SW480 (cell line): Measurements from ENCODE around the gene ZNF561.
A peak's percentile ranks its signal among the peaks of the same experiment; 100 is the strongest.
"Not testable (repeated sequence)": the region's sequence is repeated elsewhere in the genome, so short reads cannot be mapped to it uniquely, and the experiment has no call there.

Experiments
- DNase-seq: peaks from one replicate; pipeline ENCODE4 v3.0.0-alpha.2; 2016; ENCODE audit warnings: low spot score

The ZNF561 gene

DNA sequence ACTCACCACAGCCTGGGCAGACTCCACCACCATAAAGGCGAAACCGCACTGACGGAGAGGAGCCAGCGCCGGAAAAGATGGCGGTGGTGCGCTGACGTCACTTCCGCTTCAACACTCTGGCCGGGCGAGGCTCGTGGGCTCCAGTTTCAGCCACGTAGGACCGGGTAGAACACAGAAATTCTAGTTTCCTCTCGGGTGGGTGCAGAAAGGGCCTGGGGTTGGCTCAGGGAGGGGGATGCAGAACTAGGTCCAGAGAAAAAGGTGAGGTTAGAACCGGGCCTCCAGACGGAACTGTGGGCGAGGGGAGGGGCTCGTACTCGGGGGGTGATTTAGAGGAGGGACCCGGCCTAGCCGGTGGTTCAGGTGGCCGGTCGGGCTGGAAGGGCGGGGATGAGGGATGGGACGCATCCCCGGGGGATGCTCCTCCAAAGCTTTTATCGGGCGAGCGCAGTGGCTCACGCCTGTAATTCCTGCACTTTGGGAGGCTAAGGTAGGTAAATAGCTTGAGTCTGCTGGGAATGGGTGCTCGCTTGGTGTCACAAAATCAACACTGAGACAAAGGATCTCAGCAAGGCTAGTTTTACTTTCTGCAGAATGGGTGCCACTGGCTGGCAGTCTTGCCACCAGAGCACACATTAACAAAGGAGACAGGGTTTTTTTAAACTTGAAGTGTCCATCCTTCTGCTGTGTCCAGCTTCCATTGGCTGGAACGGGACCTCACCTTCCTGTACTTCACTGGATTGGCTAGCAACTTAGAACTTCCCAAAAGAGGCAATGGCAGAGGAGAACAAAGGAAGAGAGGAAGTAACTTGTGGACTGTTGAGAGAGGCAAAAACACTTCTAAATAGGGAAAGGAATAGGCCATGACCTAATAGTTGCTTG lies at the start of gene ZNF561:
Gene ZNF561, minus strand, starts transcription at position 77 of the 882 bp plus-strand sequence. CDS start 1,776 bp downstream, outside the sequence.
- peak; percentile 83 for DNase-seq

DNA sequence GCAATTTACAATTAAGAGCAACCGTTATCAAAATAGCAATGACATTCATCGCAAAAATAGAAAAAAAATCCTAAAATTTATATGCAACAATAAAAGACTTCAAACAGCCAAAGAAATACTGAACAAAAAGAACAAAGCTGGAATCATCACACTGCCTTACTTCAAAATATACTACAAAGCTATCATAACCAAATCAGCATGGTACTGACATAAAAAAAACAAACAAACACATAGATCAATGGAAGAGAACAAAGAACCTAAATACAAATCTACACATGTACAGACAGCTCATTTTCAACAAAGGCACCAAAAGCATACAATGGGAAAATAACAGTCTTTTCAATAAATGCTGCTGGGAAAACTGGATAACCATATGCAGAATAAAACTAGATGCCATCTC lies 47.5 kb upstream of the ZNF561 start:
- no peak for DNase-seq

DNA sequence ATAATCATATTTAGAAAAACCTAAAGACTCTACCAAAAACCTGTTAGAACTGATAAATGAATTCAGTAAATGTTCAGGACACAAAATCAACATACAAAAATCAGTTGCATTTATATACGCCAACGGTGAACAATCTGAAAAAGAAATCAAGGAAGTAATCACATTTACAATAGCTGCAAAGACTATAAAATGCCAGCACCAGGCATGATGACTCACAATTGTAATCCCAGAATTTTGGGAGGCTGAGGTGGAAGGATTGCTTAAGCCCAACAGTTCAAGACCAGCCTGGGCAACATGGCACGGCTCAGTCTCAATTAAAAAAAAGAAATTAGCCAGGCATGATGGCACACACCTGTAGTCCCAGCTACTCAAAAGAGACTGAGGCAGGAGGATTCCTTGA lies 46.9 kb upstream of the ZNF561 start:
- no peak for DNase-seq

DNA sequence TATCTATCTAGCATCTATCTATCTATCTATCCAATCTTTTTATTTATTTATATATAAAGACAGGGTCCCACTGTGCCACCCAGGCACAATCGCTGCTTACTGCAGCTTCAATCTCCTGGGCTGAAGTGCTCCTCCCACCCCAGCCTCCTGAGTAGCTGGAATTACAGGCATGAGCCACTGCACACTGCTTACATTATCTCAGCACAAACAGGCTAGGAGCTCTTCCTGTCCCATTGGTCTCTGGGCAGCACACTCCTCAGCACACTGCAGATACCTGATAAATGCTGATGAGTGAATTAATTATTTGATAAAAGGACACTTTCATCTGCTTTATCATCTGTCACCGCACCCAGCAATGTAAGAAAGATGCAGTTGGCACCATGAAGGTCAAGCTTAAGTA lies 37.7 kb upstream of the ZNF561 start:
- DNase-seq, result no peak

DNA sequence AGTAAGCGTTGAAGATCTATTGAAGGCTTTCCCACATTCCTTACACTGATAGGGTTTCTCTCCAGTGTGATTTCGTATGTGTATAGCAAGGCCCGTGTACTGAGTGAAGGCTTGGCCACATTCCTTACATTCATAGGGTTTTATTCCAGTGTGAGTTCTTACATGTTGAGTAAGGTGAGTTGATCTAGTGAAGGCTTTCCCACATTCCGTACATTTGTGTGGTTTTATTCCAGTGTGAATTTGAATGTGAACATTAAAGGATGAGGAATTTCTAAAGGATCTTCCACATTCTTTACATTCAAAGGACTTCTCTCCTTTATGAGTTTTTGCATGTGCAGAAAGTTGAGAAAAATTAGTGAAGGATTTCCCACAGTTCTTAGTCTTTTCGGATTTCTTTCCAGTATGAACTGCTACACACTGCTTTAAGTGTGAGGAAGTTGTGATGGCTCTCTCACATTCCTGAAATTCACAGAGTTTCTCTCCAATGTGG lies 32.1 kb upstream of the ZNF561 start:
- not testable (repeated sequence) for DNase-seq

DNA sequence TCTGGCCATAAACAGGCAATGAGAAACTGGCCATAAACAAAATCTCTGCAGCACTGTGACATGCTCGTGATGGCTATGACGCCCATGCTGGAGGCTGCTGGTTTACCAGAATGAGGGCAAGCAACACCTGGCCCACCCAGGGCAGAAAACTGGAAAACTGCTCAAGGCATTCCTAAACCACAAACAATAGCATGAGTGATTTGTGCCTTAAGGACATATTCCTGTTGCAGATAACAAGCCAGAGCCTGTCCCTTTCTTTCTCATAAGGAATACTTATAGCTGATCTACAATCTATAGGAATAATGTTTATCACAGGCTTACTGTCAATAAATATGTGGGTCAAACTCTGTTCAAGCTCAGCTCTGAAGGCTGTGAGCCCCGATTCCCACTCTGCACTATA lies 30.4 kb upstream of the ZNF561 start:
- DNase-seq, result not testable (repeated sequence)

DNA sequence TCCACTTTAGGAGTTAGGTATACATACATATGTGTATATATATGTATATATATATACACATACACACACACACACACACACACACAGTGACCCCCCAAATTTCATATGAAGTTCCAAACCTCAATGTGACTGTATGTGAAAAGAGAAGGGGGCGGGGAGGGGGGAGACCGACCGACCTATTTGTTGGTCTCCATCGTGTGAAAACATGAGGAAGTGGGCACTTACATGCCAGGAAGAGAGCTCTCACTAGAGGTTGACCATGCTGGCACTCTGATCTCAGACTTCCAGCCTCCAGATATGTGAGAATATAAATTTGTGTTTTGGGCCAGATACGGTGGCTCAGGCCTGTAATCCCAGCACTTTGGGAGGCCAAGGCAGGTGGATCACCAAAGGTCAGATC lies 29.3 kb upstream of the ZNF561 start:
- no peak for DNase-seq

DNA sequence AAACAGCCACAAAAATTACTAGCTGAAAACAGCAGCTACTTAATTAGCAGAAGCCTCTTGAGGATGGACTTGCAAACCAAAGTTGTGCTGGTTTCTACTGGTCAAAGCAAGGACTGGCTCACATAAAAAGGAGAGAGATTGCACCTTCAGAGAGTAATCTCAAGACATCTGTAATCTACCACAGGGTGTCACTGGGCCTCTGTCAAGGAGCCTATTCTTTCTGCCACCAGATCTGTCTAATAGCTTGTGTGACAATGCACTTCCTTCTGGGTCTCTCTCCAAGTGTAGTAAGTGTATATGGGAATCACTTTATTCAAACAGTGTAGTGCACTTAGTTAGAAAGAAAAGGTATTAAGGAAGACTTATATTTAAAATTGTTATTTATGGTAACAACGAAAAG lies 24.4 kb upstream of the ZNF561 start:
- DNase-seq, result no peak

DNA sequence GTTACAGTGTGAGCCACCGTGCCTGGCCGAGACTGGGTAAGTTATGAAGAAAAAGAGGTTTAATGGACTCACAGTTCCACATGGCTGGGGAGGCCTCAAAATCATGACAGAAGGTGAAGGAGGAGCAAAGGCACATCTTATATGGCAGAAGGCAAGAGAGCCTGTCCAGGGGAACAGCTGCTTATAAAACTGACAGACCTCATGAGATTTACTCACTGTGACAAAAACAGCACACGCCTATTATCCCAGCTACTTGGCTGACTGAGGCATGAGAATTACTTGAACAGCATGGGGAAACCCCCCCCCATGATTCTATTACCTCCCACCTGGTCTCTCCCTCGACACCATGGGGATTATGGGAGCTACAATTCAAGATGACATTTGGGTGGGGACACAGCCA lies 23.4 kb upstream of the ZNF561 start:
- no peak for DNase-seq

DNA sequence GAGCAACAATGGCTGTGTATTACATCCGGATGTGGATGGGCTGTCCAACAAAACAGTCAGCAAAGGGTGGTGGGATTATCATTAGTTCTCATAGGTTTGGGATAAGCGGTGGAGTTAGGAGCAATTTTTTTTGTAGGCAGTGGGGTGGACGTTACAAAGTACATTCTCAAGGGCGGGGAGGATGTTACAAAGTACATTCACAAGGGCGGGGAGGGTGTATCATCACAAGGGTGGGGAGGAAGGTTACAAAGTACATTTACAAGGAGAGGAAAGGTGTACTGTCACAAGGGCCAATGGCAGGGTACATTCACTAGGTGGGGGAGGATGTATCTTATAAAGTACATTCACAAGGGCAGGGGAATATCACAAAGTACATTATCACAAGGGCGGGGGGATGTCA lies 20.8 kb upstream of the ZNF561 start:
- DNase-seq, result no peak

DNA sequence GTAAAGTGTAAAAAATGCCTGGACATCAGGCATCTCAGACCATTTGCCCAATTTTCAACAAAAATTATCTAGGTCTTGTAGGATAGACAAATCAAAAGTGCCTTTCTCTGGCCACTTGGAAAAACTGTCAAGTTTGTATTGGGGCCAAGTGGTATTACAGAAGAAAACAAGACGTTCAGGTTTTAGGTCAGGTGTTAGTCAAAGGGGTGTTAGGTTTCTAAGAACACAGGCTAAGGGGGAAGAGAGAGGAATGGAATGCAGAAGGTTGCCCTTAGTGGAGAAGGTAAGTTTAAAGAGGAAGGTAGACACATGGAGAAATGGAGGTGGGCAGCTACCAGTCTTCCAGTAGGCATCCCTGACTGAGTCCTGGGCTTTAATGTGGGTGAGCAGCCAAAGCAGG lies 19.9 kb upstream of the ZNF561 start:
- no peak for DNase-seq

DNA sequence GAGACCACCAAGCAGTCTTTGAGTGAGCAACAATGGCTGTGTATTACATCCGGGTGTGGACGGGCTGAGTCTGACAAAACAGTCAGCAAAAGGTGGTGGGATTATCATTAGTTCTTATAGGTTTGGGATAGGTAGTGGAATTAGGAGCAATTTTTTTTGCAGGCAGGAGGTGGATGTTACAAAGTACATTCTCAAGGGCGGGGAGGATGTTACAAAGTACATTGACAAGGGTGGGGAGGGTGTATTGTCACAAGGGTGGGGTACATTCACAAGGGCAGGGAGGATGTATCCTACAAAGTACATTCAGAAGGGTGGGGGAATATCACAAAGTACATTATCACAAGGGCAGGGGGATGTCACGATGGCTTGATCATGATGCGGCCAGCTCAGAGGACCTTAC lies 15.0 kb upstream of the ZNF561 start:
- no peak for DNase-seq

DNA sequence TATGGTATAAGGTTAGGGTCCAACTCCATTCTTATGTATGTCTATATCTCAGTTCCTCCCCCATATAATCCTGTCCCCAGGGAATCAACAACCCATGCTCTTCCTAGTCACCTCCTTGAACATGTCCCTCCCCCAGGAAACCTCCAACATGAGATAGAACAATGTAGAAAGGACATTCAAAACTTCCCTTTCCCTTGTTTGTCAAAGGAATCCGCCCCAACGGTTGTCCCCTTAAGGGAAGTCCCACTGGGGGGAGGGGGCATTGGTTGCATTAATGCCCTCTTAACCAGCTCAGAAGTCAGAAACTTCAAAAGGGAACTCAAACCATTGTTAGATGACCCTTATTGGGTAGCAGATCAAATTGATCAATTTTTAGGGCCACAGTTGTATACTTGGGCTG lies 6.8 kb upstream of the ZNF561 start:
- DNase-seq, result no peak

DNA sequence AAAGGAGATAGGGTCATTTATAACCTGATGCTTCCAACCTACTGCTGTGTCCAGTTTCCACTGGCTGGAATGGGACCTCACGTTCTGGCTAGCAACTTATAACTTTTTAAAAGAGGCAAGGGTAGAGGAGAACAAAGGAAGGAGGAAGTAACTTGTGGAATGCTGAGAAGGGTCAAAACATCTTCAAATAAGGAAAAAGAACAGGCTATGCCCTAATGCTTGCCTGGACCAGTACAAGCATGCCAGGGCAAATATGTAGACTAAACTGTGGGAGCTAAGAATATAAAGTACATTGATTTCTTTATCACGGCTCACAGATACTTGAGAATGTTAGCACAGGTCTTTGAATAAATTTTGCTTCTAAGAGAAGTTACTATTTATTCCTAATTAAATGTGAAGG lies 1.5 kb upstream of the ZNF561 start:
- no peak for DNase-seq

DNA sequence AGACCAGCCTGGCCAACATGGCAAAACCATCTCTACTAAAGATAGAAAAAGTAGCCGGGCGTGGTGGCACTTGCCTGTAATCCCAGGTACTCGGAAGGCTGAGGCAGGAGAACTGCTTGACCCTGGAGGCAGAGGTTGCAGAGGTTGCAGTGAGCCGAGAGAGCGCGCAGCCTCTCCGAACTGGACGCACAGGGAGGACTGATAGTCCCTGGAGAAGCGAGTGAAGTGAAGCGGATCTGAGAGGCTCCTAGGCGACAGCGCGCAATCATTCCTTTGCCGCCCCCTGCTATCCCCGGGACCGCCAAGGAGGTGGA lies 233 bp downstream of the ZNF561 start:
- no peak for DNase-seq

DNA sequence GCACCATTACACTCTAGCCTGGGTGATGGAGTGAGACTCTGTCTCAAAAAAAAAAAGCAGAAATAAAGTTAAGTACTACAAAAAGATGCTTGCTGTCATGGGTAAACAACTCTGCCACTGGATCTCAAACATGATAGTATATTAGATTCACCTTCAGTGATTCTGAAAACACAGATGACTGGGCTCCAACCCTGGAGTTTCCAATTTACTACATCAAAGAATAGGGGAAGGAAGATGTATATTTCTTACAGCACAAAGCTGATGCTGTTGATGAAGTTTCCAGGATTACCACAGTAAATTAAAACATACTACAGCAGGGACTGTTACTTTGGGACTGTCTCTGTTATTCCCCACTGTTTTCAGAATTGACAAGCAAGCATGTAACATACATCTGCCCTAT lies 5.2 kb downstream of the ZNF561 start:
- DNase-seq, result no peak

DNA sequence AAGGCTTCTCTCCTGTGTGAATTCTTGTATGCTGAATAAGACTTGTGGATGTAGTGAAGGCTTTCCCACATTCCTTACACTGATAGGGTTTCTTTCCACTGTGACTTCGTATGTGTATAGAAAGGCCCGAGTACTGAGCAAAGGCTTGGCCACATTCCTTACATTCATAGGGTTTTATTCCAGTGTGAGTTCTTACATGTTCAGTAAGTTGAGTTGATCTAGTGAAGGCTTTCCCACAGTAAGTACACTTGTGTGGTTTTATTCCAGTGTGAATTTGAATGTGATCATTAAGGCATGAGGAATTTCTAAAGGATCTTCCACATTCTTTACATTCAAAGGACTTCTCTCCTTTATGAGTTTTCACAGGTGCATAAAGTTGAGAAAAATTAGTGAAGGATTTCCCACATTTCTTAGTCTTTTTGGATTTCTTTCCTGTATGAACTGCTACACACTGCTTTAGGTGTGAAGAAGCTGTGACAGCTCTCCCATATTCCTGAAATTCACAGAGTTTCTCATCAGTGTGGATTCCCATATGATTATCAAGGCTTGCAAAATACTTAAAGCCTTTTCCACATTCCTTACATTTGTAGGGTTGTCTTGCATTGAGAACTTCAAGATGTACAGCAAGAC lies 10.4 kb downstream of the ZNF561 start:
- DNase-seq, result no peak

DNA sequence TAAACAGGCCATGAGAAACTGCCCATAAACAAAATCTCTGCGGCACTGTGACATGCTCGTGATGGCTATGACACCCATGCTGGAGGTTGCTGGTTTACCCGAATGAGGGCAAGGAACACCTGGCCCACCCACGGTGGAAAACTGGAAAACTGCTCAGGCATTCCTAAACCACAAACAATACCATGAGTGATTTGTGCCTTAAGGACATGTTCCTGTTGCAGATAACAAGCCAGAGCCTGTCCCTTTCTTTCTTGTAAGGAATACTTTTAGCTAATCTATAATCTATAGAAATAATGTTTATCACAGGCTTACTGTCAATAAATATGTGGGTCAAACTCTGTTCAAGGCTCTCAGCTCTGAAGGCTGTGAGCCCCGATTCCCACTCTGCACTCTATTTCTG lies 12.1 kb downstream of the ZNF561 start:
- DNase-seq, result no peak

DNA sequence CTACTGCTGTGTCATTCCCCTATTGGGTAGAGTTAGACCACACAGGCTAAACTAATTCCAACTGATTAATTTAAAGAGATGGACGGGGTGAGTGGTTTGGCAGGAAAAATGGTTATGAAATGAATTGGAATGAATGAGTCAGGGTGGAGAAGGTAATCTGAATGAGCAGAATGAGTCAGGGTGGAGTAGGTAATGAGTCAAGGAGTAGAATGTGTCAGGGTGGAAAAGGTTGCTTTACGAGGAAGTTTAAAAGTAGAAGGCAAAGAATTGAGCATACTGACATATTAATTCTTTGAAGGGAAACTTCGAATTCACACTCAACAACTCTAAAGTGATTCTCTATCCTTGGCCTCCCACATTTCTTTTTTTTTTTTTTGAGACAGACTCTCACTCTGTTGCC lies 24.0 kb downstream of the ZNF561 start:
- DNase-seq, result no peak

DNA sequence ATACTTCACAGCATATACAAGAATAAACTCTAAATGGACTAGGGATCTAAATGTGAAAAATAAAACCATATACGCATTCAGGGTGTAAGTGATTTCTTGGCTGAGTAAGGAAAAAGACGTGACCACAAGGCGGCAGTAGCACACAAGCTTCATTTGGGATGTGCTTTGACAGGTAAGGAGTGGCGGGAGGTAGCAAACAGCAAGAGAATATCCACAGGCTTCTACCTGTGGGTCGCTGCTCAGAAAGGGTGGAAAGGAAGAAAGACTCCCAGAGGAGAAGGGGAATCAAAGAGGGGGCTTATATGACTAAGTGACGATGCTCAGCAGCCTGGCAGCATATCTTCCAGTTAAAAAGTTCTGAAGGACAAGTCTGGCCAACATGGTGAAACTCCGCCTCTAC lies 34.3 kb downstream of the ZNF561 start:
- peak; percentile 76 for DNase-seq

DNA sequence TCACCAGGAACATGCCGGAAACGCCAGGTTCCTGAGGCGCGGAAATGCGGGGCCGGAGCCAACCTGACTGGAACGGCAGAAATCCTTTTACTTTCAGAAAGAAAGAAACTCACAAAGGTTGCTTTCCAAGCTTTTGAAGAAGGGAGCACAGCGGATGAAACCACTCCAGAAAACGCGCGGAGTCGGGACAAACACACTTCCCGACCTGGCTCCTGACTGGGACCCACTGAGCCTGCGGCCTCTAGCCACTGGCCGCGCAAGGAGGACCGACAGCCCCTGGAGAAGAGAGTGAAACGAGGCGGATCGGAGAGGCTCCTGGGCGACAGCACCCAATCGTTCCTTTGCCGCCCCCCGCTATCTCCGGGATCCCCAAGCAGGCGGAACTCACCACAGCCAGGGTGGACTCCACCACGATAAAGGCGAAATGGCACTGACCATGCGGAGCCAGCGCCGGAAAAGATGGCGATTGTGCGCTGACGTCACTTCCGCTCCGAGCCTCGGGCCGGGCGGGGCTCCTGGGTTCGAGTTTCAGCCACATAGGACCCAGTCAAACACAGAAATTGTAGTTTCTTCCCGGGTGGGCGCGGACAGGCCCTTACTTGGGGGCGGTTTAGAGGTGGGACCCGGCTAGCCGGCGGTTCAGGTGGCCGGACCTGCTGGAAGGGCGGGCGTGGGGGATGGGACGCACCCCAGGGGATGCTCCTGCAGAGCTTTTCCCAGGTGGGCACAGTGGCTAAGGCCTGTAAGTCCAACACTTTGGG lies 36.8 kb downstream of the ZNF561 start, which contains the start of gene ZNF121:
Gene ZNF121, minus strand, starts transcription at position 432 of the 761 bp plus-strand sequence. CDS start 16,407 bp downstream, outside the sequence.
- peak; percentile 78 for DNase-seq

DNA sequence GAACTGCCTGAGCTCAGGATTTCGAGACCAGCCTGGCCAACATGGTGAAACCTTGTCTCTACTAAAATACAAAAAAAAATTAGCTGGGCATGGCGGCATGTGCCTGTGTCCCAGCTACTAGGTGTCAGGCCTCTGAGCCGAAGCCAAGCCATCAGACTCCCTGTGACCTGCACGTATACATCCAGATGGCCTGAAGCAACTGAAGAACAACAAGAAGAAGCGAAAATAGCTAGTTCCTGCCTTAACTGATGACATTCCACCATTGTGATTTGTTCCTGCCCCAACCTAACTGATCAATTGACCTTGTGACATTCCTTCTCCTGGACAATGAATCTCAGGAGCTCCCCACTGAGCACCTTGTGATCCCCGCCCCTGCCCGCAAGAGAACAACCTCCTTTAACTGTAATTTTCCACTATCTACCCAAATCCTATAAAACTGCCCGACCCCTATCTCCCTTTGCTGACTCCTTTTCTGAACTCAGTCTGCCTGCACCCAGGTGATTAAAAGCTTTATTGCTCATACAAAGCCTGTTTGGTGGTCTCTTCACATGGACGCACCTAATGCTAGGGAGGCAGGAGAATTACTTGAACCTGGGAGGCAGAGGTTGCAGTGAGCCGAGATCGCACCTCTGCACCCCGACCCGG lies 38.8 kb downstream of the ZNF561 start:
- DNase-seq, result not testable (repeated sequence)
